Motor neuron (in vitro differentiated cells): ENCODE data around the gene SPN. TPM values are rescaled to one million over a fixed set of nuclear protein-coding genes. Genes with fewer than 3 reads are reported as not detected.

Experiments
- ATAC-seq, 8 experiments: fragments of 200-7000 bp; cut with Tn5 transposase; replicated peaks in 6 of 8; 2 replicates each; pipeline ENCODE4 v1.8.0; 2021; ENCODE audit warnings: mild to moderate bottlenecking in 8 of 8, moderate library complexity in 8 of 8
- H3K27ac ChIP-seq, 2 donors: fragments of 250-450 bp; sonication (Bioruptor Pico); 2 replicates each; pipeline ENCODE4 v1.9.0; 2021; ENCODE audit warnings: antibody characterized with exemption in 2 of 2, mild to moderate bottlenecking in 2 of 2, moderate library complexity in 1 of 2
- H3K4me1 ChIP-seq, 2 donors: fragments of 250-450 bp; sonication (Bioruptor Pico); replicated peaks in 1 of 2; 2 replicates each; pipeline ENCODE4 v1.6.1; 2021; ENCODE audit warnings: antibody characterized with exemption in 2 of 2, mild to moderate bottlenecking in 2 of 2, moderate library complexity in 1 of 2
- H3K4me3 ChIP-seq, 5 donors: fragments of 250-450 bp; sonication (Bioruptor Pico); 2 replicates each; pipeline ENCODE4 v1.9.0; 2021; ENCODE audit warnings: antibody characterized with exemption in 5 of 5, mild to moderate bottlenecking in 5 of 5, moderate library complexity in 4 of 5
- WGBS, 10 experiments: fragments of 450-650 bp; shearing (Covaris generic); methylation state at CpG; one replicate each; pipeline ENCODE4 v1.0.0; 2022; 5-methylcytosine and 5-hydroxymethylcytosine counted together
- in situ Hi-C, 9 experiments: fragments of 400-800 bp; cut with MboI; loops; one replicate each; pipeline ENCODE4 v1.15.0; 2021; ENCODE audit warnings: low sequenced_read_pairs in 9 of 9, low pct_unique_long_range_greater_than_20kb in 2 of 9; ENCODE audit not compliant: unreplicated experiment in 9 of 9
- total RNA-seq, 8 experiments: library from RNA; unstranded; fragments of 300-600 nt; gene quantifications; 2 replicates each; pipeline versions ENCODE4 v1.2.3 to v1.2.4, GENCODE V29; 2022

SPN gene
- total RNA-seq, 8 experiments from 2014 or later = 0.07 to 1.1 (median 0.35) TPM

DNA sequence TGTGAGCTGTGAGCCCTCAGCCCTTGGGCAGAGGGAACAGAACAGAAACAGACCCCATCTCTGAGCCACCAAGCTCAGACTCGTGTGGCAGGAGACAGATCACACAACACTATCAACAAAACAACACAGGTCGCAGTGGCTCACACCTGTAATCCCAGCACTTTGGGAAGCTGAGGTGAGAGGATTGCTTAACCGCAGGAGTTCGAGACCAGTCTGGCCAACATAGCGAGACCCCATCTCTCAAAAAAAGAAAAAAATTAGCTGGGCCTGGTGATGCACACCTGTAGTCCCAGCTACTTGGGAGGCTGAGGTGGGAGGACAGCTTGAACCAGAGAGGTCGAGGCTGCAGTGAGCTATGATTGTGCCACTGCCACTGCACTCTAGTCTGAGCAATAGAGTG is 10.5 kb downstream of the SPN start:
- no peak overlapping the region for H3K4me3 ChIP-seq
- in situ Hi-C loops = no loop called here
- ATAC-seq = no peak
- H3K4me1 ChIP-seq = peaks cover 14 to 16% of the 10 kb centered on the region in 2 donors
- 17 to 100% (median 93%) methylated on average over 1 to 3 of the region's 6 CpGs; no CpG with 5 or more reads in 4 of the 10 experiments for WGBS, 10 experiments
- no peak overlapping the region for H3K27ac ChIP-seq

DNA sequence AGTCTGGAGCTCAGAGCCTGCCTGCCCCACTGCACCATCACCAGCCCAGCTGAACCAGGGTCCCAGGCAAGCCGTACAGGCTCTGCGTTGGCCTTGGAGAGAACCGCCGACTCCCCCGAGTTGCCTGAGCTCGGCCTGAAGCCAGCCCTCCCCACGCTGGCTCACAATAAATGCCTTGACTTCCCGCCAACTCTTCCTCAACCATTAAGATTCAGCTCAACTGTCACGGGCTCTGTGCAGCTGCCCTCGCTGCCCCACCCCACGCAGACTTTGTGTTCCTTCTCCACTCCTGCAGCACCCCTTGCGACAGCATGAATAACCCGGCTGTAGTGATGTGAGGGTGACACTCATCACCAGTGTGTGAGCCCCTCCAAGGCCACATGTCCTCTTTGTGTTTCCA is 11.1 kb downstream of the SPN start:
- in situ Hi-C loops = no loop called here
- peak in 7 of 8 experiments; percentile 4 to 45 (median 21) for ATAC-seq
- no peak overlapping the region for H3K4me3 ChIP-seq
- WGBS, 10 experiments = 23 to 59% (median 39%) methylated on average over 2 to 7 of the region's 13 CpGs; no CpG with 5 or more reads in 5 of the 10 experiments
- H3K27ac ChIP-seq = peak overlapping the region; percentile 38 to 65
- H3K4me1 ChIP-seq = peaks cover 16 to 19% of the 10 kb centered on the region in 2 donors

DNA sequence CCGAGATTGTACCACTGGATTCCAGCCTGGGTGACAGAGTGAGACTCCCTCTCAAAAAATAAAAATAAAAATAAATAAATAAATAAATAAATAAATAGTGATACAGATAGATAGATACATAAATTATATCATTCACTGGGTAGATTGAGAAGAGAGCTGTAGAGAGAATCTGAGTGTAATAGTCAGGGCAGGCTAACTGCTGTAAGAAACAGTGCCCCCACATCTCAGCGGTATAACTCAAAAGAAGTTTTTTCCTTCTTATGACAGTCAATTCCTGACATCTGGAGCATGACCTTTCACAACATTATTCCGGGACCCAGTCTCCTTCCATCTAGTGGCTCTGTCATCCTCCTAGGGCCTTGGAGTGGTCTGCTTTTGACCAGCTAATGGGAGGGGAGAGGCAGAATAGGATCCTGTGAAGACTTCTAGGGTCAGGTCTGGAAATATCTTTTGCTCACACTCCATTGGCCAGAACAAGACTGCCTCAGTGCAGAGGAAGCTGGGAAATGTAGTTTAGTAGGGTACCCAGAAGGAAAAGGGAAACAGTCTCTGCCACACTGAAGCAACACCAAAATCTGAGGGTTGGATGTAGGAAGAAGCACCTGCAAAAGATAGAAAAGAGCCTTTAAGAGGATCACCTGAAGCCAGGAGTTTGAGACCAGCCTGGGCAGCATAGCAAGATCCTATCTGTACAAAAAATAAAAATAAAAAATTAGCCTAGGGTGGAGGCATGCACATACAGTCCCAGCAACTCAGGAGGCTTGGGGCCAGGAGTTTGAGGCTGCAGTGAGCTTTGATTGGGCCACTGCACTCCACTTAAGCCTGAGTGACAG is 13.0 kb downstream of the SPN start:
- ATAC-seq = peak in 1 of 8 experiments; percentile 7
- WGBS, 10 experiments = 0 to 100% (median 70%) methylated on average over 1 to 2 of the region's 3 CpGs; no CpG with 5 or more reads in 1 of the 10 experiments
- Histone ChIP-seq H3K4me1 (peaks cover 27% of the 10 kb centered on the region in 2 donors), H3K4me3 (no peak overlapping the region), H3K27ac (no peak overlapping the region)
- in situ Hi-C loops = no loop called here

- Histone ChIP-seq H3K4me3 (no peak overlapping the region), H3K4me1 (peaks cover 28 to 30% of the 10 kb centered on the region in 2 donors), H3K27ac (no peak overlapping the region)
- 70 to 100% (median 96%) methylated on average over 1 to 13 of the region's 23 CpGs; no CpG with 5 or more reads in 1 of the 10 experiments for WGBS, 10 experiments
- no peak for ATAC-seq
- in situ Hi-C loops = no loop called here
Measured at GRCh38 chr16:29676989-29677785, 14.1 kb downstream of the SPN start.

- peaks cover 27 to 29% of the 10 kb centered on the region in 2 donors for H3K4me1 ChIP-seq
- peak within 1 kb of the TSS; percentile 98 to 100 for H3K27ac ChIP-seq
- in situ Hi-C loops = no loop called here
- H3K4me3 ChIP-seq = peak within 1 kb of the TSS; percentile 30 to 45 (median 41)
- WGBS, 10 experiments = 50 to 100% (median 59%) methylated on average over 1 to 2 of the region's 5 CpGs; no CpG with 5 or more reads in 7 of the 10 experiments
- peak; percentile 83 to 94 (median 87) for ATAC-seq
Measured at GRCh38 chr16:29678691-29679267, 15.7 kb downstream of the SPN start, which contains the start of gene QPRT. QPRT (plus strand) TSS chr16:29679180; CDS start chr16:29679198, 18 bp downstream.

GRCh38 chr16:29680180-29680598 is 17.1 kb downstream of the SPN start:
- ATAC-seq = no peak
- peak overlapping the region; percentile 98 to 100 for H3K27ac ChIP-seq
- H3K4me3 ChIP-seq = peak overlapping the region; percentile 30 to 45 (median 41)
- in situ Hi-C loops = no loop called here
- 60 to 89% (median 81%) methylated on average over 2 to 4 of the region's 10 CpGs; no CpG with 5 or more reads in 5 of the 10 experiments for WGBS, 10 experiments
- peaks cover 19 to 23% of the 10 kb centered on the region in 2 donors for H3K4me1 ChIP-seq

GRCh38 chr16:29683543-29684090 is 20.6 kb downstream of the SPN start:
- H3K27ac ChIP-seq = no peak overlapping the region
- no peak for ATAC-seq
- in situ Hi-C loops = no loop called here
- H3K4me1 ChIP-seq = peaks cover 13 to 16% of the 10 kb centered on the region in 2 donors
- no peak overlapping the region for H3K4me3 ChIP-seq
- 96 to 100% (median 100%) methylated on average over 1 to 8 of the region's 9 CpGs; no CpG with 5 or more reads in 3 of the 10 experiments for WGBS, 10 experiments

GRCh38 chr16:29684679-29685078 is 21.6 kb downstream of the SPN start:
- Histone ChIP-seq H3K27ac (no peak overlapping the region), H3K4me1 (peaks cover 12 to 14% of the 10 kb centered on the region in 2 donors), H3K4me3 (no peak overlapping the region)
- in situ Hi-C loops = no loop called here
- no peak for ATAC-seq
- 83 to 100% (median 100%) methylated on average over 1 to 6 of the region's 10 CpGs; no CpG with 5 or more reads in 5 of the 10 experiments for WGBS, 10 experiments

GRCh38 chr16:29686740-29687332 is 23.8 kb downstream of the SPN start:
- peak overlapping the region in 1 of 2 donors; percentile 41 for H3K27ac ChIP-seq
- H3K4me3 ChIP-seq = no peak overlapping the region
- H3K4me1 ChIP-seq = no peaks in the 10 kb centered on the region
- no peak for ATAC-seq
- in situ Hi-C loops = no loop called here
- 52 to 100% (median 84%) methylated on average over 1 to 6 of the region's 9 CpGs; no CpG with 5 or more reads in 3 of the 10 experiments for WGBS, 10 experiments

GRCh38 chr16:29687755-29688154 is 24.7 kb downstream of the SPN start:
- Histone ChIP-seq H3K27ac (peak overlapping the region in 1 of 2 donors; percentile 63), H3K4me1 (no peaks in the 10 kb centered on the region), H3K4me3 (no peak overlapping the region)
- 34 to 100% (median 75%) methylated on average over 1 to 2 of the region's 2 CpGs; no CpG with 5 or more reads in 1 of the 10 experiments for WGBS, 10 experiments
- in situ Hi-C loops = no loop called here
- no peak for ATAC-seq

DNA sequence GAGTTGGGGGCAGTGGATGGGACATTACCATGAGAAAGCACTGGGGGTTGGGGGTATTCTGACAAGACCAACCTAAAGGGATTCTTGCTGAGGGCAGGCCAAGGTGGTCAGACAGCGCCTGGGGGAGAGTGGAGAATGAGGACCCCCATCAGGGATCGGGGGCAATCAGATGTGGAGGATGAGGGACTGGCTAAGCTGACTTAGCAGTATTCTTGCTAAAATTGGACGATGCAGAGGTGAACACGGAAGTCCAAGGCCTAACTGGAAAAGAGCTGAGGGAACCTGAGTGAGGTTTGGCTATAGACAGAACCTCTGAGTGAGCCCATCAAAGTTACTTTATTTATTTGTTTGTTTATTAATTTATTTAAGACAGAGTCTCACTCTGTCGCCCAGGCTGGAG is 25.1 kb downstream of the SPN start:
- in situ Hi-C loops = no loop called here
- no peak for ATAC-seq
- Histone ChIP-seq H3K4me1 (no peaks in the 10 kb centered on the region), H3K4me3 (no peak overlapping the region), H3K27ac (no peak overlapping the region)
- 38 to 100% (median 90%) methylated on average over 1 to 3 of the region's 5 CpGs; no CpG with 5 or more reads in 1 of the 10 experiments for WGBS, 10 experiments
